Ishikawa (cell line): Measurements from ENCODE around the gene STAC.

Source experiments
- CEBPB ChIP-seq: IDR thresholded peaks from 2 replicates; pipeline ENCODE4 v1.6.1; 2012
- CREB1 ChIP-seq: IDR thresholded peaks from 2 replicates; pipeline ENCODE4 v1.6.1; 2012; ENCODE audit warnings: low read depth
- EGR1 ChIP-seq: IDR thresholded peaks from 2 replicates; pipeline ENCODE4 v1.6.1; 2012
- EP300 ChIP-seq: IDR thresholded peaks from 2 replicates; pipeline ENCODE4 v1.6.1; 2012; ENCODE audit warnings: borderline replicate concordance
- FOXM1 ChIP-seq: IDR thresholded peaks from 2 replicates; pipeline ENCODE4 v1.6.1; 2012; ENCODE audit warnings: low read depth, borderline replicate concordance
- MAX ChIP-seq: IDR thresholded peaks from 2 replicates; pipeline ENCODE4 v1.6.1; 2012
- NFIC ChIP-seq: IDR thresholded peaks from 2 replicates; pipeline ENCODE4 v1.6.1; 2012
- RAD21 ChIP-seq: IDR thresholded peaks from 2 replicates; pipeline ENCODE4 v1.6.1; 2012; ENCODE audit warnings: low read depth
- TAF1 ChIP-seq: IDR thresholded peaks from 2 replicates; pipeline ENCODE4 v1.6.1; 2012; ENCODE audit warnings: low read depth, mild to moderate bottlenecking
- TCF12 ChIP-seq: IDR thresholded peaks from 2 replicates; pipeline ENCODE4 v1.6.1; 2012; ENCODE audit warnings: low read depth
- TEAD4 ChIP-seq: IDR thresholded peaks from 2 replicates; pipeline ENCODE4 v1.6.1; 2012
- YY1 ChIP-seq: IDR thresholded peaks from 2 replicates; pipeline ENCODE4 v1.6.1; 2012; ENCODE audit warnings: low read depth
- ZBTB7A ChIP-seq: IDR thresholded peaks from 2 replicates; pipeline ENCODE4 v1.6.1; 2012; ENCODE audit warnings: low read depth
- TF ChIP-seq, protein P1 (sequence below): IDR thresholded peaks from 2 replicates; pipeline ENCODE4 v1.6.1; 2012
- TF ChIP-seq, protein P2 (sequence below): IDR thresholded peaks from 2 replicates; pipeline ENCODE4 v1.6.1; 2012; ENCODE audit warnings: low read depth, mild to moderate bottlenecking

The STAC gene

DNA sequence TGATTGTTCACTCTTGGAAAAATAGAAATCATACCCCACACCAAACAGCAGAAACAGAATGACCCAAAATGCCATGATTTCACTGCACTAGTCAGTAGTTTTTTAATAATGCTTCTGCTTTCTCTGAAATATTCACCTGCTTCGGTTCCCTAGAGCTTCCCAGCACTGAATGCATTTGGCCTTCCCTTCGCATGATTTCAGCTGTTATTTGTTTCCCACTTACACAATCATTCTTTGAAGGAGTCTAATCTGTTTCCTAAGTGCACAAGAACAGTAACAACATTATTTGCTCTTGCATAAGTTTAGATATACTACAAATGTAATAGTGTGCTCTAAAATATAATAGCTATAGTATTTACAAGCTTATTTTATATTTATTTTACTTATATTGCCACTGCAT is 178.7 kb downstream of the STAC start:
- TF ChIP-seq RAD21, result no peak
- no peak for TF ChIP-seq TCF12
- TF ChIP-seq EGR1, result no peak

- TF ChIP-seq EGR1 (no peak), ZBTB7A (no peak), TEAD4 (no peak), TCF12 (no peak), TAF1 (no peak), CREB1 (no peak)
- TF ChIP-seq, protein P1, sequence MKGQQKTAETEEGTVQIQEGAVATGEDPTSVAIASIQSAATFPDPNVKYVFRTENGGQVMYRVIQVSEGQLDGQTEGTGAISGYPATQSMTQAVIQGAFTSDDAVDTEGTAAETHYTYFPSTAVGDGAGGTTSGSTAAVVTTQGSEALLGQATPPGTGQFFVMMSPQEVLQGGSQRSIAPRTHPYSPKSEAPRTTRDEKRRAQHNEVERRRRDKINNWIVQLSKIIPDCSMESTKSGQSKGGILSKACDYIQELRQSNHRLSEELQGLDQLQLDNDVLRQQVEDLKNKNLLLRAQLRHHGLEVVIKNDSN, result no peak
Observed at GRCh38 chr3:36560685-36561084, 180.4 kb downstream of the STAC start.

DNA sequence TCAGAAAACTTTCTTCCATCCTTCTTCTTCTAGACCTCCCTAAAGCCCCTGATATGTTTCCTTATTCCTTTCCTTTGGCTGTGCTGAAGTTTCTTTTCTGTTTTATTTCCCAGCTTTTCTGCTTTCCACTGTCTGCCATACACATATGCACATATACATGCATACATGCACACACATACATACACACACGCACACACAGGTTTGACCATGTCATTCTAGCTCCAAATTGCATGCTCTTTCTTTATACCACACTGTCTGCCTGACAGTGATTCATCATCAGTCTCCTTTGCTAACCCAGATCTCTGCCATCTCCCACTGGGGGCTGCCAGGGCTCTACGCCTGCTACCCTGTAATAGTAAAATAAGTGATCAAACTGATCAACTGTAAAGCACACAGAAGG is 181.3 kb downstream of the STAC start:
- TF ChIP-seq MAX, result no peak
- TF ChIP-seq, protein P1, result no peak
- no peak for TF ChIP-seq TCF12
- TF ChIP-seq ZBTB7A, result no peak
- no peak for TF ChIP-seq CEBPB
- TF ChIP-seq YY1, result no peak
- no peak for TF ChIP-seq TEAD4
- no peak for TF ChIP-seq CREB1
- TF ChIP-seq RAD21, result no peak
- no peak for TF ChIP-seq EGR1

DNA sequence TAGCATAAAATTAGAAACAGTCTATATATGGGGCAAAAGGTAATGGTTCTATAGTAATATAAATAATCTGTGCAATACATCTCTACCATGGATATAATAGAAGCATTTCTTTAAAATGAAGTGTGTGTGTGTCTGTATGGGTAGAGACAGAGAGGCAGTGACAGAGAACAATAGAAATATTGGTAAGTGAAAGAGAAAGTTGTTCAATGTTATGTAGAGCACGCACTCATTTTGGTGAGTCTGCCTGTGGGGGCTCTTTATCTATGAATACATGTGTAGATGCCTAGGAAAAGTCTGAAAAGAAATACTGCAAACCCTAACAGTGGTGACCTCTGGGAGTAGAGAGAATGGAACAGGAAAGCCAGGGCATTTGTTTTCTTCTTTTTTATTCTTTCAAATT is 182.6 kb downstream of the STAC start:
- TF ChIP-seq CEBPB (no peak), TAF1 (no peak), ZBTB7A (no peak), EP300 (no peak), CREB1 (no peak), TCF12 (no peak), MAX (no peak), RAD21 (no peak), YY1 (no peak), FOXM1 (no peak), EGR1 (no peak), TEAD4 (no peak), NFIC (no peak)
- TF ChIP-seq, protein P1, result no peak
- TF ChIP-seq, protein P2, sequence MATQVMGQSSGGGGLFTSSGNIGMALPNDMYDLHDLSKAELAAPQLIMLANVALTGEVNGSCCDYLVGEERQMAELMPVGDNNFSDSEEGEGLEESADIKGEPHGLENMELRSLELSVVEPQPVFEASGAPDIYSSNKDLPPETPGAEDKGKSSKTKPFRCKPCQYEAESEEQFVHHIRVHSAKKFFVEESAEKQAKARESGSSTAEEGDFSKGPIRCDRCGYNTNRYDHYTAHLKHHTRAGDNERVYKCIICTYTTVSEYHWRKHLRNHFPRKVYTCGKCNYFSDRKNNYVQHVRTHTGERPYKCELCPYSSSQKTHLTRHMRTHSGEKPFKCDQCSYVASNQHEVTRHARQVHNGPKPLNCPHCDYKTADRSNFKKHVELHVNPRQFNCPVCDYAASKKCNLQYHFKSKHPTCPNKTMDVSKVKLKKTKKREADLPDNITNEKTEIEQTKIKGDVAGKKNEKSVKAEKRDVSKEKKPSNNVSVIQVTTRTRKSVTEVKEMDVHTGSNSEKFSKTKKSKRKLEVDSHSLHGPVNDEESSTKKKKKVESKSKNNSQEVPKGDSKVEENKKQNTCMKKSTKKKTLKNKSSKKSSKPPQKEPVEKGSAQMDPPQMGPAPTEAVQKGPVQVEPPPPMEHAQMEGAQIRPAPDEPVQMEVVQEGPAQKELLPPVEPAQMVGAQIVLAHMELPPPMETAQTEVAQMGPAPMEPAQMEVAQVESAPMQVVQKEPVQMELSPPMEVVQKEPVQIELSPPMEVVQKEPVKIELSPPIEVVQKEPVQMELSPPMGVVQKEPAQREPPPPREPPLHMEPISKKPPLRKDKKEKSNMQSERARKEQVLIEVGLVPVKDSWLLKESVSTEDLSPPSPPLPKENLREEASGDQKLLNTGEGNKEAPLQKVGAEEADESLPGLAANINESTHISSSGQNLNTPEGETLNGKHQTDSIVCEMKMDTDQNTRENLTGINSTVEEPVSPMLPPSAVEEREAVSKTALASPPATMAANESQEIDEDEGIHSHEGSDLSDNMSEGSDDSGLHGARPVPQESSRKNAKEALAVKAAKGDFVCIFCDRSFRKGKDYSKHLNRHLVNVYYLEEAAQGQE, result no peak

DNA sequence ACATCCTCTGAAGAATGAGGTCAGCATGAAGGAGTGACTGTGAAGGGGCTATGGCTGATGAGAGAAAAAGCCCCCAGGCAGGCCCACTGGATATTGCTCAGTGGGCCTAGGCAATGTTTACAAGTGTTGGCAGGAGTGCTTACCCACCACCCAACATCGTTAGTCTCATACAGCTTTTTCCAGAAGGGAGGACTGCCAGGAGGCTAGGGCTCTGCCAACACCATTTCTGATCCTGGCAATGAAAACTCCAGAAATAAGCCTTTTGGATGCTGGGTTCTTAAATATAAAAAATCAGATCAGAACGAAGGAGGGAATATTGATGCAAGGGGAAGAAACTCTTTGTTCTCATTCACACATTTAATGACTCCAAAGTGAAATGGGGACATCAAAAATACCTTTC is 194.9 kb downstream of the STAC start:
- TF ChIP-seq ZBTB7A (no peak), TEAD4 (no peak), EP300 (no peak)

- TF ChIP-seq YY1 (no peak), RAD21 (no peak), TCF12 (no peak), NFIC (no peak), CEBPB (no peak), TAF1 (no peak), TEAD4 (no peak), ZBTB7A (no peak), EGR1 (no peak), CREB1 (no peak), MAX (no peak), FOXM1 (no peak), EP300 (no peak)
- TF ChIP-seq, protein P1, result no peak
- TF ChIP-seq, protein P2, result no peak
Observed at GRCh38 chr3:36579746-36580145, 199.4 kb downstream of the STAC start.
